ENCODE results near the gene UBE2I.

DNA sequence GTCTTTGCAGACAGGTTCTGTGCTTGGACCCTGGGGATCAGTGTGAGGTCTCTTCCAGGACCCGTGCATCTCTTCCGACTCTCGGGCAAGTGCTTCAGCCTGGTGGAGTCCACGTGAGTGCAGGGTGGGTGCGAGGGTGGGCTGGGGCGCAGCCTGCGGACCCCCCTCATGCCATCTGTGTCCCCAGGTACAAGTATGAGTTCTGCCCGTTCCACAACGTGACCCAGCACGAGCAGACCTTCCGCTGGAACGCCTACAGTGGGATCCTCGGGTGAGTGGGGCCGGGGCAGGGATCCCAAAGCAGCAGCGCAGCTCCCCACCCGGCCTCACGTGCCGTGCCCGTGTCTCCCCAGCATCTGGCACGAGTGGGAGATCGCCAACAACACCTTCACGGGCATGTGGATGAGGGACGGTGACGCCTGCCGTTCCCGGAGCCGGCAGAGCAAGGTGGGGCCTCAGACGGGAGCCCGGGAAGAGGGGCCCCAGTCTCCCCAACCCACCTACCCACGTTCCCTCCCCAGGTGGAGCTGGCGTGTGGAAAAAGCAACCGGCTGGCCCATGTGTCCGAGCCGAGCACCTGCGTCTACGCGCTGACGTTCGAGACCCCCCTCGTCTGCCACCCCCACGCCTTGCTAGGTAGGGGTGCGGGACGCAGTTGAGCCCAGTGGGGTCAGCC is 52.4 kb downstream of the UBE2I start:
- TF ChIP-seq, protein P1, sequence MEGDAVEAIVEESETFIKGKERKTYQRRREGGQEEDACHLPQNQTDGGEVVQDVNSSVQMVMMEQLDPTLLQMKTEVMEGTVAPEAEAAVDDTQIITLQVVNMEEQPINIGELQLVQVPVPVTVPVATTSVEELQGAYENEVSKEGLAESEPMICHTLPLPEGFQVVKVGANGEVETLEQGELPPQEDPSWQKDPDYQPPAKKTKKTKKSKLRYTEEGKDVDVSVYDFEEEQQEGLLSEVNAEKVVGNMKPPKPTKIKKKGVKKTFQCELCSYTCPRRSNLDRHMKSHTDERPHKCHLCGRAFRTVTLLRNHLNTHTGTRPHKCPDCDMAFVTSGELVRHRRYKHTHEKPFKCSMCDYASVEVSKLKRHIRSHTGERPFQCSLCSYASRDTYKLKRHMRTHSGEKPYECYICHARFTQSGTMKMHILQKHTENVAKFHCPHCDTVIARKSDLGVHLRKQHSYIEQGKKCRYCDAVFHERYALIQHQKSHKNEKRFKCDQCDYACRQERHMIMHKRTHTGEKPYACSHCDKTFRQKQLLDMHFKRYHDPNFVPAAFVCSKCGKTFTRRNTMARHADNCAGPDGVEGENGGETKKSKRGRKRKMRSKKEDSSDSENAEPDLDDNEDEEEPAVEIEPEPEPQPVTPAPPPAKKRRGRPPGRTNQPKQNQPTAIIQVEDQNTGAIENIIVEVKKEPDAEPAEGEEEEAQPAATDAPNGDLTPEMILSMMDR (IDR thresholded peaks at IDR 0.05; ENCODE audit: insufficient read depth, low read length) = no peak
- no peak for TF ChIP-seq POLR2AphosphoS5 (IDR thresholded peaks at IDR 0.05; ENCODE audit: low read depth)
- no peak for TF ChIP-seq GABPA (IDR thresholded peaks at IDR 0.05; ENCODE audit: low read depth)
- TF ChIP-seq, protein P2, sequence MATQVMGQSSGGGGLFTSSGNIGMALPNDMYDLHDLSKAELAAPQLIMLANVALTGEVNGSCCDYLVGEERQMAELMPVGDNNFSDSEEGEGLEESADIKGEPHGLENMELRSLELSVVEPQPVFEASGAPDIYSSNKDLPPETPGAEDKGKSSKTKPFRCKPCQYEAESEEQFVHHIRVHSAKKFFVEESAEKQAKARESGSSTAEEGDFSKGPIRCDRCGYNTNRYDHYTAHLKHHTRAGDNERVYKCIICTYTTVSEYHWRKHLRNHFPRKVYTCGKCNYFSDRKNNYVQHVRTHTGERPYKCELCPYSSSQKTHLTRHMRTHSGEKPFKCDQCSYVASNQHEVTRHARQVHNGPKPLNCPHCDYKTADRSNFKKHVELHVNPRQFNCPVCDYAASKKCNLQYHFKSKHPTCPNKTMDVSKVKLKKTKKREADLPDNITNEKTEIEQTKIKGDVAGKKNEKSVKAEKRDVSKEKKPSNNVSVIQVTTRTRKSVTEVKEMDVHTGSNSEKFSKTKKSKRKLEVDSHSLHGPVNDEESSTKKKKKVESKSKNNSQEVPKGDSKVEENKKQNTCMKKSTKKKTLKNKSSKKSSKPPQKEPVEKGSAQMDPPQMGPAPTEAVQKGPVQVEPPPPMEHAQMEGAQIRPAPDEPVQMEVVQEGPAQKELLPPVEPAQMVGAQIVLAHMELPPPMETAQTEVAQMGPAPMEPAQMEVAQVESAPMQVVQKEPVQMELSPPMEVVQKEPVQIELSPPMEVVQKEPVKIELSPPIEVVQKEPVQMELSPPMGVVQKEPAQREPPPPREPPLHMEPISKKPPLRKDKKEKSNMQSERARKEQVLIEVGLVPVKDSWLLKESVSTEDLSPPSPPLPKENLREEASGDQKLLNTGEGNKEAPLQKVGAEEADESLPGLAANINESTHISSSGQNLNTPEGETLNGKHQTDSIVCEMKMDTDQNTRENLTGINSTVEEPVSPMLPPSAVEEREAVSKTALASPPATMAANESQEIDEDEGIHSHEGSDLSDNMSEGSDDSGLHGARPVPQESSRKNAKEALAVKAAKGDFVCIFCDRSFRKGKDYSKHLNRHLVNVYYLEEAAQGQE (IDR thresholded peaks at IDR 0.05; ENCODE audit: insufficient replicate concordance, low read depth) = no peak
